Measurements from ENCODE around the gene ADRM1. TPM values are rescaled to one million over a fixed set of nuclear protein-coding genes. Genes with fewer than 3 reads are reported as not detected.

The ADRM1 gene
- polyA plus RNA-seq, 2 of the 4 experiments (the other 2 are of a cell fraction), result 87.9 to 130 TPM

DNA sequence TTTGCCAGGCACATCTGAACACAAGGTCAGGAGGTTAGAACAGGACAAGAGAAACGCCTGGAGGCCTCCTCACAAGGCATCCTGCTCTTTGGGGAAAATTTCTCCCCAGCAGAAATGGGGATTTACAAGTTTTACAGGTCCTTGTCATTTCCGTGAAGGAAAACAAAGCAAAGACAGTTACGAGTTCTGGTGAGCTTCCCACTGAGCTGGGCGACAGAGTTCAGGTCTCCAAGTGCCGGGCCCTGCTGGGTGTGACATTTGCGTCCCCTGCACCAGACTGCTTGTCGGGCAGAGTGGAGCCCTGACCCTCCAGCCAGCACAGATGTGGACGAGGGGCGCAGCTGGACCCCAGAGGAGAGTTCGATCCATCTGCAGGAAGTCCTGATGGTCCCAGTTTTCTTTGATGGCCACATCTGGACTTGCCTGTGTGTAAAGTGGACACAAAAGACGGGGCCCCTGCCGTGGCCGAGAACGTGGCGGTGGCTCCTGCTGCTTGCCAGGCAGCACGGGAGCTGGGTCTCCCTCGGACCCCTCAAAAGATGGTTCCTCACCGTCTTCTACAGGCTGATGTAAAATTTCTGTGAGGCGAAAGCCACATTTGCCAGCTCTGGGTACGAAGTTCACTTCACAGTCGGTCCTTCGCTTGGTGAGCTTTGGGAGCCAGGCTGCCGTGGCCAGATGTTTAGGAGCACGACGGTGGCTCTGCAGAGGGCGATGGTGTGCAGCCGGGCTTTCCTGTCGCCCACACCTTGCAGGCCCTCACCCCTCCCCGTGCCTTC lies 5.2 kb upstream of the ADRM1 start:
- ChIA-PET CTCF (interaction anchor here (2.4 to 6.9 kb wide), 2 partner anchors 66 to 85 kb away, joined by 5 to 59 read pairs; no protein-coding TSS in a partner anchor), POLR2A (no interaction called here)
- no peak overlapping the region for H3K4me3 ChIP-seq
- no peaks in the 10 kb centered on the region for H3K4me1 ChIP-seq
- no peak for DNase-seq (ENCODE audit: low read depth in 1 of 2, low spot score in 1 of 2)
- H3K9me3 ChIP-seq, result no peaks in the 10 kb centered on the region
- TF ChIP-seq HOXB5 (CRISPR knock-in tag; IDR thresholded peaks at IDR 0.05), result no peak
- no peak for TF ChIP-seq FOSB (CRISPR knock-in tag; IDR thresholded peaks at IDR 0.05)
- TF ChIP-seq RNF2 (IDR thresholded peaks at IDR 0.05; ENCODE audit: borderline replicate concordance, low read depth), result no peak
- FAIRE-seq, result no peak
- ATAC-seq, result no peak
- WGBS (ENCODE audit: missing lambda C conversion rate), result 88% methylated on average over 29 of the region's 29 CpGs
- H3K4me2 ChIP-seq, result no peak overlapping the region
- H3K27ac ChIP-seq, result no peak overlapping the region

DNA sequence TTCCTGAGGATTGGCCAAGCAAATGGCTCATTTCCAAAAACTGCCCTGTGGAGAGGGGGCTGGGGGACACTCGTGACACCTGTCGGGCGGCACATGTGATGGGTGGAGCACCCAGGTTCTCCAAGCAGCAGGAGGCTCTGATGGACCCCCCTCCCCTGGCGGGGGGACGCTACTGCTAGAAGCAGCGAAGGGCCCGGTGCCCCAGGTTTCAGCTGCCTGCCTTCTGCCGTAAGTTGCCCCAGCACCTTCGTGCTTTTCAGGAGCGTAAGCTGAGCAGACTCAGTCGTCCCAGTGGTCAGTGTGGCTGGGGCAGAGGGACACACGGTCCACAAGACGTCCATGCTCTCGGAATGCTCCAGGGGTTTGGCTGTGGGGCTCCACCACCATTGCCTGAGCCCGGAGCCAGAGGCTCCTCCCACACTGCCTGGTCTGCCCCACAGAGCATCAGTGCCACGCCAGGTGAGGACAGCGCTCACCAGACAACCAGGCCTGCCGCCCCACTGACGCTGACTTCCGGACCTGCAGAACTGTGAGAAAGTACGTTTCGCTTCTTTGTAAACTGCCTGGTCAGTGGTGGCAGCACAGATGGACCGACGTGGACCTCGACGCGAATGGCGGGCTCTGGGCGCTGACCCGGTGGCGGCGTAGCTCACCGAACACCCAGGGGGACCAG lies 4.1 kb upstream of the ADRM1 start:
- 96% methylated on average over 25 of the region's 33 CpGs for WGBS (ENCODE audit: missing lambda C conversion rate)

DNA sequence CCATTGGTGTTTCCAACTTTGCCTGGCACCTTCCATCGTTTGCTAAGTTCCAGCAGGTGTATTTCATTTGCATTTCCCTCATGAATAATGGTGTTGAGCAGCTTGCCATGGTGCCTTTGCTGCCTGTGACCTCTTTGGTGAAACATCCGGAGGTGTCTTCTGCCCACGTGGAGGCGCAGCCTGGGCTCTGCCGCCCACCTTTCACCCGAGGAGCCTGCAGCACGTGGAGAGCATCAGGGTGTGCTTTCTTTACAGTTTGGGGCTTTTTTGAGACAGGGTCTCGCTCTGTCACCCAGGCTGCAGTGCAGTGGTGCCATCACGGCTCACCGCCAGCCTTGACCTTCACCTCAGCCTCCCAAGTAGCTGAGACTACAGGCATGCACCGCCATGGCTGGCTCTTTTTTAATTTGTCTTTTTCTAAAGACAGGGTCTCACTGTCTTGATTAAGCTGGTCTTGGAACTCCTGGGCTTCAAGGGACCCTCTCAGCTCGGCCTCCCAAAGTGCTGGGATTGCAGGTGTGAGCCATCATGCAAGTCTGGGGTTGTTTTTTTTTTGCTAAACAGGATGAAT lies 3.0 kb upstream of the ADRM1 start:
- FAIRE-seq (no peak), DNase-seq (ENCODE audit: low read depth in 1 of 2, low spot score in 1 of 2) (no peak), ATAC-seq (no peak)
- H3K27ac ChIP-seq, result no peak overlapping the region
- no peaks in the 10 kb centered on the region for H3K9me3 ChIP-seq
- ChIA-PET CTCF (interaction anchor here (0.6 to 6.9 kb wide), 12 partner anchors 14 to 1253 kb away, joined by 3 to 59 read pairs (median 5); partner anchors contain the start of gene CABLES2), POLR2A (no interaction called here)
- H3K4me2 ChIP-seq, result no peak overlapping the region
- no peak for TF ChIP-seq JUNB (IDR thresholded peaks at IDR 0.05)
- TF ChIP-seq KDM5A (IDR thresholded peaks at IDR 0.05), result no peak
- no peak for TF ChIP-seq NPAS2 (CRISPR knock-in tag; IDR thresholded peaks at IDR 0.05; ENCODE audit: borderline replicate concordance)
- H3K4me1 ChIP-seq, result peaks cover 6% of the 10 kb centered on the region
- H3K4me3 ChIP-seq, result no peak overlapping the region
- 82% methylated on average over 12 of the region's 12 CpGs for WGBS (ENCODE audit: missing lambda C conversion rate)

More for the DNA sequence above, 4.1 kb upstream of the ADRM1 start:
- CTCF ChIA-PET, result interaction anchor here (0.6 to 6.9 kb wide), 4 partner anchors 13 to 84 kb away, joined by 3 to 59 read pairs (median 4); no protein-coding TSS in a partner anchor
- no peaks in the 10 kb centered on the region for H3K9me3 ChIP-seq
- DNase-seq (ENCODE audit: low read depth in 1 of 2, low spot score in 1 of 2) (no peak), ATAC-seq (no peak), FAIRE-seq (no peak)
- POLR2A ChIA-PET, result no interaction called here
- TF ChIP-seq SREBF2 (IDR thresholded peaks at IDR 0.05) (no peak), CHD4 (IDR thresholded peaks at IDR 0.05; ENCODE audit: borderline replicate concordance) (no peak), ZFP36 (IDR thresholded peaks at IDR 0.05; ENCODE audit: borderline replicate concordance, partially characterized antibody) (no peak), MYC (IDR thresholded peaks at IDR 0.05; ENCODE audit: borderline replicate concordance, low read length) (no peak), HDAC2 (IDR thresholded peaks at IDR 0.05) (no peak)
- no peak overlapping the region for H3K27ac ChIP-seq
- H3K4me1 ChIP-seq, result no peaks in the 10 kb centered on the region
- H3K4me3 ChIP-seq, result no peak overlapping the region
- H3K4me2 ChIP-seq, result no peak overlapping the region

DNA sequence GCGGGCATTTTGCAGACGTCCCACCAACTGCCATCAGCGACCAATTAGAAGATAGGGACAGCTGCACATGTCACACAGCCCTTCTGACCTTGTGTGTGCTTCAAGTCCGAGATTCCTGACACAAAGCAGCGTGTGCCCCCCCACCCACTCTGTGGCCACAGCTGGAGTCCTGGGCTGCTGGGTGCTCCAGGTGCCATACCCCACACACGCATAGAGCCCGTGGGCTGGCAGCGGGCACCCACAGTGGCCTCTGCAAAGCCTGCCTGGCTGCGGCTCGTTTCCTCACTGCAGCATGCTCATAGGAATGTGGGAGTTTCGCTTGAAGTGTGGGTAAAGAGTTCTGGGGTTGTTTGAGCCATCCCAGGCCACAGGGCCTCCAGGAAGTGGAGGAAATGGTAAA lies 2.5 kb upstream of the ADRM1 start:
- ATAC-seq (no peak), DNase-seq (ENCODE audit: low read depth in 1 of 2, low spot score in 1 of 2) (no peak), FAIRE-seq (no peak)
- H3K4me2 ChIP-seq, result no peak overlapping the region
- H3K9me3 ChIP-seq, result no peaks in the 10 kb centered on the region
- ChIA-PET POLR2A (interaction anchor here (1.0 kb wide), 1 partner anchor 62 kb away, joined by 3 read pairs; the partner anchor contains the start of gene OSBPL2), CTCF (interaction anchor here (0.9 to 6.9 kb wide), 10 partner anchors 63 to 199 kb away, joined by 3 to 59 read pairs (median 6); partner anchors contain the start of gene CABLES2)
- peaks cover 12% of the 10 kb centered on the region for H3K4me1 ChIP-seq
- TF ChIP-seq MAZ (IDR thresholded peaks at IDR 0.05; ENCODE audit: borderline replicate concordance, low read depth, low read length) (no peak), CEBPB (IDR thresholded peaks at IDR 0.05) (no peak), FOSB (CRISPR knock-in tag; IDR thresholded peaks at IDR 0.05) (no peak), CBX2 (IDR thresholded peaks at IDR 0.05; ENCODE audit: borderline replicate concordance, low read depth) (no peak)
- H3K27ac ChIP-seq, result no peak overlapping the region
- 84% methylated on average over 11 of the region's 11 CpGs for whole genome bisulfite sequencing (ENCODE audit: missing lambda C conversion rate)
- no peak overlapping the region for H3K4me3 ChIP-seq
